PC-9 (cell line): ENCODE data around the gene TRIM9.

Source experiments
- CTCF ChIP-seq: fragments of 200-600 bp; sonication (generic); conservative IDR thresholded peaks from 2 replicates; pipeline ENCODE4 v1.6.1; 2017; ENCODE audit warnings: mixed run types, antibody characterized with exemption, mild to moderate bottlenecking, moderate library complexity
- EZH2 ChIP-seq: fragments of 200-600 bp; sonication (generic); IDR thresholded peaks from 2 replicates; pipeline ENCODE4 v1.8.0; 2017; ENCODE audit warnings: antibody characterized with exemption, low read depth

DNA sequence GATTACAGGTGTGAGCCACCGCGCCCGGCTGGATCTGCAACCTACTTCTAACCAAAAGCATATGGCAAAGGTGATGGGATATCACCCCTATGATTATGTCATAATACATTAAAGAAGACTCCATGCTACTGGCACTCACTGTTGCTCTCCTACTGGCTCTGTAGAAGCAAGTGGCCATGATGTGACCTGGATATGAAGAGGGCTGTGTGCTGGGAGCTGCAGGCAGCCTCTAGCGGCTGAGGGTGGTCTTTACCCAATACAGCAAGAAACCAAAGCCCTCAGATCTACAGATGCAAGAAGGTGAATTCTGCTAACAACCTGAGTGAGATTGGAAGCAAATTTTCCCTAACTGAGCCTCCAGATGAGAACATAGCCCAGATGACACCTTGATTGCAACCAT lies 34.2 kb upstream of the TRIM9 start:
- TF ChIP-seq CTCF (no peak), EZH2 (no peak)
